ENCODE results near the gene CLTB.

- TF ChIP-seq CTCF (IDR thresholded peaks at IDR 0.05) (peak; percentile 74), EZH2 (IDR thresholded peaks at IDR 0.05; ENCODE audit: borderline replicate concordance, insufficient read depth, low read depth, low read length, poor library complexity, severe bottlenecking) (no peak)
These were observed at the start of gene CLTB for GRCh38 chr5:176415952-176416924.

Measured in B cell (primary cell).